ENCODE measurements around the gene CYP2W1. TPM values are rescaled to one million over a fixed set of nuclear protein-coding genes. Genes with fewer than 3 reads are reported as not detected.

The CYP2W1 gene
- total and polyA plus RNA-seq, 4 donors: 0.05 to 8.1 TPM; not detected in 2

DNA sequence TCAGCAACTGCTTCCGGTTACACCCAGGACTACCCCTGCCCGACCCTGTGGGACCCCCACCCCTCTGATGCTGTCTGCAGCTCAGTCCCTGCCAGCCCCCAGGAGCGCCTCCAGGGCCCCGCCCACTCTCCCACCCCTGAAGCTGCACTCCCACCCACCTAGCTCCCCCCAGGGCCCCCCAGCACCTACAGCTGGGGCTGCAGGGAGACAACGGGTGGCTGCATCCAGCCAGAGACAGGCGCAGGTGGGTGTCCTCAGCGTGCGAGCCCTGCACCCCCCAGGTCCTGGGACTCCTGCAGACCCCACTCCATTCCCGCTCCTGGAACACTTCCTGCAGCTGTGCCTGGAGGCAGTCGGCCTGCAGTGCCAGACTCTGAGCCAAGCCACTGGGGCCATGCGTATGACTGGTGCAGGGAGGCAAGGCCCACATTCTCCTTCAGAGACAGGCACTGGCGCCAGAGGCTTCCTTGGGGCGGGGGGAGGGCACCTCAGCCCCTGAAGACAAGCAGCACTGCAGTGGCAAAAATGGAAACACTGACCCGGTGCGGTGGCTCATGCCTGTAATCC is 6.1 kb downstream of the CYP2W1 start:
- DNase-seq (no peak), ATAC-seq (ENCODE audit: insufficient read depth, low FRiP score) (no peak)
- H3K27ac ChIP-seq (ENCODE audit: low read depth in 1 of 2, low read length in 1 of 2): no peak overlapping the region
- no peak overlapping the region for H3K4me3 ChIP-seq
- WGBS, 2 donors: 68 to 71% methylated on average over 15 of the region's 15 CpGs
- TF ChIP-seq CTCF (IDR thresholded peaks at IDR 0.05; ENCODE audit: control extremely low read depth, extremely low read depth): no peak
- no peaks in the 10 kb centered on the region for H3K9me3 ChIP-seq (ENCODE audit: control insufficient read depth in 4 of 4, insufficient read depth in 3 of 4, low read length in 3 of 4)
- peaks cover 0 to 23% (median 2%) of the 10 kb centered on the region in 5 donors for H3K4me1 ChIP-seq (ENCODE audit: control insufficient read depth in 5 of 5, insufficient read depth in 5 of 5, low read length in 5 of 5)
- H3K9ac ChIP-seq (ENCODE audit: insufficient read depth in 1 of 2, low read length in 2 of 2): no peak overlapping the region
- no peaks in the 10 kb centered on the region for H3K27me3 ChIP-seq (ENCODE audit: control insufficient read depth in 3 of 3, insufficient read depth in 3 of 3, low read length in 2 of 3)
- H3K36me3 ChIP-seq (ENCODE audit: control insufficient read depth in 4 of 4, insufficient read depth in 4 of 4, low read length in 4 of 4): no peaks in the 10 kb centered on the region

GRCh38 chr7:990352-990932 is 7.5 kb downstream of the CYP2W1 start:
- no peak for TF ChIP-seq CTCF (IDR thresholded peaks at IDR 0.05; ENCODE audit: control extremely low read depth, extremely low read depth)
- Histone ChIP-seq H3K27ac (ENCODE audit: low read depth in 1 of 2, low read length in 1 of 2) (no peak overlapping the region), H3K9me3 (ENCODE audit: control insufficient read depth in 4 of 4, insufficient read depth in 3 of 4, low read length in 3 of 4) (no peaks in the 10 kb centered on the region), H3K27me3 (ENCODE audit: control insufficient read depth in 3 of 3, insufficient read depth in 3 of 3, low read length in 2 of 3) (no peaks in the 10 kb centered on the region), H3K4me3 (no peak overlapping the region), H3K36me3 (ENCODE audit: control insufficient read depth in 4 of 4, insufficient read depth in 4 of 4, low read length in 4 of 4) (peaks cover 0 to 2% (median 0%) of the 10 kb centered on the region in 4 donors), H3K4me1 (ENCODE audit: control insufficient read depth in 5 of 5, insufficient read depth in 5 of 5, low read length in 5 of 5) (peaks cover 0 to 23% (median 2%) of the 10 kb centered on the region in 5 donors), H3K9ac (ENCODE audit: insufficient read depth in 1 of 2, low read length in 2 of 2) (no peak overlapping the region)
- 76 to 88% methylated on average over 33 to 36 of the region's 36 CpGs for WGBS, 2 donors
- no peak for ATAC-seq (ENCODE audit: insufficient read depth, low FRiP score)
- no peak for DNase-seq

- ATAC-seq (ENCODE audit: insufficient read depth, low FRiP score) (no peak), DNase-seq (no peak)
- no peak for TF ChIP-seq CTCF (IDR thresholded peaks at IDR 0.05; ENCODE audit: control extremely low read depth, extremely low read depth)
- peaks cover 0 to 8% (median 0%) of the 10 kb centered on the region in 4 donors for H3K36me3 ChIP-seq (ENCODE audit: control insufficient read depth in 4 of 4, insufficient read depth in 4 of 4, low read length in 4 of 4)
- H3K4me3 ChIP-seq: no peak overlapping the region
- H3K9ac ChIP-seq (ENCODE audit: insufficient read depth in 1 of 2, low read length in 2 of 2): no peak overlapping the region
- 59 to 76% methylated on average over 34 to 35 of the region's 35 CpGs for WGBS, 2 donors
- no peaks in the 10 kb centered on the region for H3K9me3 ChIP-seq (ENCODE audit: control insufficient read depth in 4 of 4, insufficient read depth in 3 of 4, low read length in 3 of 4)
- peaks cover 0 to 23% (median 2%) of the 10 kb centered on the region in 5 donors for H3K4me1 ChIP-seq (ENCODE audit: control insufficient read depth in 5 of 5, insufficient read depth in 5 of 5, low read length in 5 of 5)
- no peaks in the 10 kb centered on the region for H3K27me3 ChIP-seq (ENCODE audit: control insufficient read depth in 3 of 3, insufficient read depth in 3 of 3, low read length in 2 of 3)
- no peak overlapping the region for H3K27ac ChIP-seq (ENCODE audit: low read depth in 1 of 2, low read length in 1 of 2)
Measured at GRCh38 chr7:990933-991728, 8.2 kb downstream of the CYP2W1 start.
